ENCODE results near the gene TAS2R60. TPM values are rescaled to one million over a fixed set of nuclear protein-coding genes. Genes with fewer than 3 reads are reported as not detected.

The TAS2R60 gene
- total and polyA plus RNA-seq, 2 of the 4 experiments (the other 2 are of a cell fraction): not detected

- CTCF ChIA-PET: interaction anchor here (0.9 kb wide), 1 partner anchor 29 kb away, joined by 3 read pairs; no protein-coding TSS in a partner anchor
- POLR2A ChIA-PET (ENCODE audit: unreplicated experiment): no interaction called here
- dilution Hi-C loops (cut with HindIII; ENCODE audit: low sequenced_read_pairs, unreplicated experiment) (no loop called here), in situ Hi-C loops (cut with MboI; ENCODE audit: low sequenced_read_pairs) (no loop called here), intact Hi-C loops (cut with micrococcal nuclease) (loop anchor here (5.0 kb wide), 1 partner anchor 75 kb away; no protein-coding TSS in a partner anchor)
- peaks cover 4% of the 10 kb centered on the region for H3K4me1 ChIP-seq (ENCODE audit: control insufficient read depth, insufficient read depth, low read length)
- 0 out of 2 replicates have a peak overlapping the region, but pooled peaks have one; percentile 33 for H3K14ac ChIP-seq (replicated peaks; ENCODE audit: low read depth, low read length)
- TF ChIP-seq RCOR1 (IDR thresholded peaks at IDR 0.05; ENCODE audit: insufficient replicate concordance, low read length) (no peak), CEBPB (IDR thresholded peaks at IDR 0.05; ENCODE audit: low read depth, low read length) (peak; percentile 27; the same call in 1 of the 2 replicates), POLR2A (IDR thresholded peaks at IDR 0.05; ENCODE audit: low read depth, low read length) (no peak), SMC3 (IDR thresholded peaks at IDR 0.05; ENCODE audit: low read depth, low read length) (no peak), MAFK (IDR thresholded peaks at IDR 0.05; ENCODE audit: low read depth, low read length) (no peak)
- H4K5ac ChIP-seq (ENCODE audit: low read depth, low read length): peak overlapping the region; percentile 66; the same call in 1 of the 2 replicates
- no peak overlapping the region; a peak in 1 of 4 replicates for H4K8ac ChIP-seq (ENCODE audit: low read depth in 2 of 2, low read length in 2 of 2)
- BruUV-seq (replicated peaks): no TSS peak
- no peak overlapping the region; the same call in 1 of the 2 replicates for H3K23ac ChIP-seq (ENCODE audit: low read depth, low read length)
- H4K20me1 ChIP-seq (ENCODE audit: insufficient read depth, low read length): no peaks in the 10 kb centered on the region
- no peak overlapping the region for H2AK5ac ChIP-seq (ENCODE audit: low read depth, low read length)
- H2BK15ac ChIP-seq (ENCODE audit: low read depth, low read length): no peak overlapping the region
- H3K56ac ChIP-seq (ENCODE audit: extremely low read depth, insufficient read depth, low read length): no peak overlapping the region
- H3K4ac ChIP-seq (ENCODE audit: low read depth, low read length): no peak overlapping the region
- no peak overlapping the region for H4K91ac ChIP-seq (ENCODE audit: insufficient read depth, low read depth, low read length)
- no peak overlapping the region for H2AK9ac ChIP-seq (replicated peaks; ENCODE audit: low read depth, low read length, poor library complexity)
- H2BK20ac ChIP-seq (ENCODE audit: low read depth, low read length): no peak overlapping the region
- ATAC-seq (ENCODE audit: low read depth) (no peak), DNase-seq (no peak)
- H2BK120ac ChIP-seq (ENCODE audit: low read depth, low read length): no peak overlapping the region
- no peak overlapping the region for H2BK5ac ChIP-seq (ENCODE audit: low read depth, low read length, poor library complexity, severe bottlenecking)
- no CpG with 5 or more reads among the region's 2 CpGs for WGBS, 2 experiments (ENCODE audit: extremely low coverage in 2 of 2, insufficient read length in 1 of 2)
- H3K4me3 ChIP-seq (ENCODE audit: insufficient read depth, low read depth, low read length): no peak overlapping the region
- H3K9me1 ChIP-seq (ENCODE audit: insufficient read depth, low read length): no peaks in the 10 kb centered on the region
- H3K27me3 ChIP-seq (ENCODE audit: control insufficient read depth, insufficient read depth, low read length): no peaks in the 10 kb centered on the region
- peak overlapping the region; percentile 35; the same call in 1 of the 2 replicates for H3K18ac ChIP-seq (ENCODE audit: low read depth, low read length)
- H2AFZ ChIP-seq (replicated peaks; ENCODE audit: low read length, poor library complexity): no peak overlapping the region
- H3K9me3 ChIP-seq (ENCODE audit: control insufficient read depth, insufficient read depth, low read length): no peaks in the 10 kb centered on the region
- H3K27ac ChIP-seq (ENCODE audit: insufficient read depth, low read length): no peak overlapping the region
- H3K4me2 ChIP-seq (ENCODE audit: low read depth, low read length): no peak overlapping the region
- H3K79me1 ChIP-seq (ENCODE audit: low read depth in 1 of 2, low read length in 2 of 2): no peaks in the 10 kb centered on the region
- no peaks in the 10 kb centered on the region for H3K36me3 ChIP-seq (ENCODE audit: control insufficient read depth, insufficient read depth, low read length)
- no peak overlapping the region for H3K9ac ChIP-seq (ENCODE audit: low read depth, low read length)
These were observed 43.8 kb downstream of the TAS2R60 start for GRCh38 chr7:143487061-143487460.

All from IMR-90 (cell line).